ENCODE results near the gene EML6.

The EML6 gene

DNA sequence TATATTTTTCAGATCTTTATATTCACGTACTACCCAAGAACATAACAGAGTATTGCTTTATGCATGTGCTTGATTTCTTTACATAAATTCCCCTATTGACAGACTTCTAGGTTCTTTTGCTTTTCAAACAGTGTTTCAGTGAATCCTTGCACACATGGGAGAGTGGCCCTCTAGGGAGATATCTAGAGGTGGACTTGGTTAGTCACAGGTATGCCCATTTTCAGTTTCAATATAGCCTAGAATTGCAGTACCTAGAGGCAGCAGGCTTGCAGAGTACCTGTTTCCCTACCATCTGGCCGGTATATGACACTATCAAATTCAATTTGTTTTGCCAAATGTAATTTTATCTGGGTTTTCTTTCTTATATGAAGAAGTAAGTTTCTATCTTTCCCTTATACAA lies 36.8 kb downstream of the EML6 start:
- no peak for DNase-seq

DNA sequence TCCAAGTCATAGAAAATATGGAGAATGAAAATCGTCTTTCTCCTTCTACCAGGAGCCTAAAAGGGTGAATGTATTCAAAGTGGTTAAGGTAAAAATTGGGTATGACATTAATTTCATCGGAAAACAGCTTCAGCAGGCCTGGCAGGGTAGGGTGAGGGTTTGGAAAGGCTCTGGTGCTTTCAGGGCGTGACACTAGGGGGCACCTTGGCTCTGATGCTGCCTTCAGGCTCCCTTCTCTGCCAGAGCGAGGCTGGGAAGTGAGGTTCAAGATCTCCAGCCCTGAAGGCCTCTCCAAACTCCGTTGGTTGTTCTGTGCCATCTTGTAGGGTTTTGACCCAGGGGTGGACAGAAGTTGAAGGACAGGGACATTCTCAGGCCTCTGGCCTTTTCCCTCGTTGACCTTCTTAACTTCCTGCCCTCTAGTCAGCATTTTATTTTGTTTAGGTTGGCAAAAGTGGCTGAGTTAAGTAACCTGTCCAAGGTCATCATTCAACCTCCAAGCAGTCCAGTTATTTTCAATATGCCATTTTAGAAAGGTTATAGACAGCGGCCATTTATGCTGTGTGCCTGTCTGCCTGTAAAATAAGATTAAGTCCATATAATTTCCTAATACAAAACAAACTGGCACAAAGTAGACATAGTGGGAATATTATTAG lies 40.3 kb downstream of the EML6 start:
- peak in 1 of 2 donors; percentile 3 for DNase-seq

DNA sequence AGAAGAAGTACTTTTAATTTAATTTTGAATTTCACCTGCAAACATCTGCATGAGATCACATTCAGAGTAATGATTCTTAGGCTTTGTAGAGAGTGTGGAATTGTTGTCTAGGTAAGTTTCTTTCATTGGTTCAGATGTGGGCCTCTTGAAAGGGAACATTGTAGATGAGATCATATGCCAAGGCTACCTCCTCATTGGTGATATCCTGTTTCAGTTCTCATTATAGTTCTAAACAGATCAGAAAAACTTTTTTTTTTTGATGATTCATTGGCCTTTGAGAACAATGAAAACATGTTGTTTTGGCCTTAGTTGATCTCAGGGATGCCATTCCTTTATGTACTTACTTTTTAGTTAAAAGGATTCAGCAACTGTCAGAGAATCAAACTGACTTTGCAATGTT lies 44.5 kb downstream of the EML6 start:
- DNase-seq = no peak

DNA sequence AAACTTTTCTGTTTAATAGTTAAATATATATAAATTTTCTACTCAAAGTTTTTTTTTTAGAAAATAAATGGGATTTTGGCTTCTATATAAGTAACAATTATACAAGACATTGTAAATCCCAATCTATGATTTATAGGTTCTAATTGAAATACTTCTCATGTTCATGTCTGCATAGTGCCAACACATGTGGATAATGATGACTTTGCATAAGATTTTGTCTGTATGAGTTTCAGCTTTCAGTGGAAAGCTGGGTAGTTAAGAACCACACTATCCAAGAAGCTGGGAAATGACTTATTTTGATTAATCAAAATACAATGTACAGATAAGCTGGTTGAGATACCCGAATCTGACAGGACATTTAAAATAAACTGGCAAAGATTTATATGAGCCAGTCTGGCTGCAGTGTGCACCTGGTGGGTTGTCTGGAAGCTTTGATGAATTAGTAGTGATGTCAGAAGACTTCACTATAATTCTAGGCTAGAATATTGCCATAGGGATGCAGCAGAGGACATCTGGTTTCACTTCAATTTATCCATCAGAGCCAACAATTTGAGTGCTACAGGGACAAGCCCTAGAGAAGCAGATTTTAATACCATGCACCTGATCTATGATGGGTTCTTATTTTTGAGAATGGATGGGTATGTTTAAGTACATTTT lies 45.4 kb downstream of the EML6 start:
- no peak for DNase-seq

DNA sequence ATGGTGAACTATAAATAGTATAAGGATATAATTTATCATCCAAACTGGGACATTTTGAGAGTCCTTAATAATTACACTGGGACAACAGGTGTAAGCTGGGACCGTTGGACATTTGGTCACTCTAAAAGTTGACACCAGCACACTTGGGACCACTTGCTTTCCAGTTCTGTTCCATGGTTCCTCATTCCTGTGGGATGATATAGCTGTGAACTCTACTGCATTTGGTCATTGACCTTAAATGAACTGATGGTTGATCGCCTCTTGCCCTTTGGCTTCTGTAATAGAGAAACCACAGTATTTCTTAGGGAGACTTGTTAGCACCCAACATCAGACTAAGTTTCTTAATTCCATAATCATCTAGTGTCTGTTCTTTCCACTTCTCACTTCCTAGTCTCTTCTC lies 46.7 kb downstream of the EML6 start:
- DNase-seq = no peak

DNA sequence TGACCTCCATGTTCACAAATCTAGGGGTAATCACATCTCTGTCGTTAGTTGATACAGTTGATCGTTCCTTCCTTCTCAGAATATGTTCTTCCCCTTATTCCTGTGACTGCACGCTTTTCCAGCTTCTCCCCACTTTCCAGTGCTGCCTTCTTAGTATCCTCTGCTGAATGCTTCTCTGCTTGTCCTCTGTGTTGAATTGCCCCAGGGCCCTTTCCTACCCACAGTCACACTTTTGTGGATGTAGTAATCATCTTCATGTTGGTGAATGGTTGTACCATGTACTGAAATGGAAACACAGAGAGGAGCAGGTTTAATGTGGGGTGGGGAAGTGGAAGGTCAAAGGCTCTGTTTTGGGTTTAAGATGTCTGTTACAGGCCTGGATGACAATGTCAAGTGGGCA lies 47.2 kb downstream of the EML6 start:
- DNase-seq = no peak

DNA sequence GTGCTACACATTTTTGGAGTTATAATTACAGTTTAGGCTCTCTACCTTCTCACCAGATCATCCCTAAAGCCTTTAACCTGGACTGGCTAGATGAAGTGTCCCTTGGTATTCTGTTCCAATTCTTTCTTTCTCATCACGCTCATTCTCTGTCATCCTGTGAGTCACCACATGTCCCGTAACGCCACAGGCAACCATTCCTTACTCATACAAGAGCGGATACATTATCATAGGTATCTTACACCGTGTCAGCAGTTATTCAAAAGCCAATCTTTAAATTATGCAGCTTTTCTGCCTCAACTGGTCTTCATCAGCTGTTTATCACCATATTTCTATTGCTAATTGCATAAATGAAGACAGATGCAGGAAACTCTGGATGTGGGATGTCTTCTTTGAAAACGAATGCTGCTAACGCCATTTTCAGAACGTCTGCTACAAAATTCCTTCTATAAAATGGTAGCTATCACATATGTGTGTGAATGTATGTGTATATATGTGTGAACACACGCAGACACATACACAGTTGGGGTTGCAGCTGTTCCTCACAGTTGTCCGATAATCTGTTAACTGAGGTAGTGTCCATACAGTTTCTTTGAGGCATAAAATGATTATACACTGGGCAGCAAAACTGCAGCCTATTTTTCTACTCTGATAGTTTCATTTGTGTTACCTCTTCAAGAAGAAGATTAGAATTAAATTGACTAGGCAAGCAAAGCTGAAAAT lies 47.9 kb downstream of the EML6 start:
- DNase-seq = no peak

DNA sequence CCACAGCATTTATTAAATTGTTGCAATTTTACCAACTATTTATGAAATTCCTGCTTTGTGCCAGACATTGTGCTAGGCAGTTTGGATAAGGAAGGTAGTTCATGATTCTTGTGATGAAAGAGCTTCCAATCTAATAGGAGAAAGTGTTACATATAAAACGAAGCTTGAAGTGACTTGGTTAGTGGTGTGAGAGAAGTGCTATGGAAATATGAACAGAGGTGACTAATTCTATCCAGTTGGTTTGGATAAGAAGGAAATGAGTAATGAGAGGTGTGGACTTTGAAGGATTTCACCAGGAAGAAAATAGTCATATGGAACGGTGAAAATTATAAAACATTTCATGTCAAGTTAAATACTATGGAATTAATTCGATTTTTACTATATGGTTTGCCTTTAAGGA lies 48.6 kb downstream of the EML6 start:
- no peak for DNase-seq

DNA sequence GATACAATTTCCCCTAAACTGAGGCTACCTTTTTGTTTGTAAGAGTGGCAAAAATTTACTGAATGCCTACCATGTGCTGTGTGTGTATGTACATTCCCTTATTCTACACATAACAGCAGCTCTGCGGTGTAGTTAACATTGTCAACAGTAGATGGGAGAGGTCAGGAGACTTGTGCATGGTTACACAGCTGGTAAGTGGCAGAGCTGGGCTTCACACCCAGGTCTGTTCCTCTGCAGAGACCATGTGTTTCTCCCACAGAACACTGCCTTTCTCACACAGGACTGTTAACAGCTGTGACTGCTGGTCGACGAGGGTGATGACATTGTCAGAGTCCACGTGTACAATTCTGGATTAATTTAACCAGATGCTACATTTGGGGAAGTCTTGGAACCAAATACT lies 49.1 kb downstream of the EML6 start:
- no peak for DNase-seq

DNA sequence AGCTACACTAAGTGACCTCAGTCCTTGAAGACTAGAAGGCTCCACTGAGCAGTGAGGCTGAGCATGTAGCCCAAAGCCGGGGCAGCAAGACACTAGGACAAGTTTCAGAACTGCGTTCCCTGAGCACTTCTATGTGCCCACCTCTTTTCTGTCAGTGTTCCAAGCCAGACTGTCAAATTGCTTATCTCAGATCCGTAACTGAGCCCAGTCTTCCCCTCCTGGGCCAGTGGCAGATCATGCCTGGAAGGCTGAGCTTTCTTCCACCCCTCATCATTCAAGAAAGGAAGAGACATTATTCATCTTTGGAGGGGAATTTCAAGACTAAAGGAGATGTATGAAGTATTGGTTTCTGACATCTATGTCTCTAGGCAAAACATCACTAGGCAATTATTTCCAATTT lies 49.8 kb downstream of the EML6 start:
- no peak for DNase-seq

DNA sequence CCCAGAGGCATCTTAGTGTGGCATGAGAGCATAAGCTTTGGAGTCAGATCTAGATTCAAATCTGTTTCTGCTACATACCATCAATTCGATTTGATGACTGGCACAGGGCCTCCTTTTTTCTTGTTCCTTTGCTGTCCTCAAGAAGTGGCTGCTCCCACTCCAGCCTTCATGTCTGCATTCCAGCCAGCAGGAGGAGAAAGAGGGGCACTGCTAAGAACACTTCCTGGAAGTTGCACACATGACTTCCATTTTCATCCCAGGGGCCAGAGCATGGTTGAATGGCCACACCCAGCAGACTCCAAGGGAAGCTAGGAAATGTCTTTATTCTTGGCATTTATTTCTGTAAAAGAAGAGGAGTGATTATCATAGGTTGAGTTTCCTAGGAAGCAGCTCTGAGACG lies 50.4 kb downstream of the EML6 start:
- no peak for DNase-seq

DNA sequence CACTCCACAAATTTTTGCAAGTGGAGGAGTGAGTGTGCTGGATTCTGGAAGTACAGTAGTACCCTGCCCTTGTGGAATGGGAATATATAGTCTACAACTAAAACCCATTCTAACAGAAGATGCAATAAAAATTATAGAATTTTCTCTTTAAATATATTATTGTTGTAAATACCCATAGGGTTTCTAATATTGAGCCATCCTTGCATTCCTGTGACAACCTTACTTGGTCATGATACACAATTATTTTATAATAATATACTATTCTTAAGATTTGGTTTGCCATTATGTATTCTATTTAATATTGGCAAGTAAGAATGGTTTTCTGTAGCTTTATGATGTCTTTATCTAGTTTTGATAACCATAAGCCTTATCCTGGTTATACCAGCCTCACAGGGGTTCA lies 52.2 kb downstream of the EML6 start:
- DNase-seq = no peak

DNA sequence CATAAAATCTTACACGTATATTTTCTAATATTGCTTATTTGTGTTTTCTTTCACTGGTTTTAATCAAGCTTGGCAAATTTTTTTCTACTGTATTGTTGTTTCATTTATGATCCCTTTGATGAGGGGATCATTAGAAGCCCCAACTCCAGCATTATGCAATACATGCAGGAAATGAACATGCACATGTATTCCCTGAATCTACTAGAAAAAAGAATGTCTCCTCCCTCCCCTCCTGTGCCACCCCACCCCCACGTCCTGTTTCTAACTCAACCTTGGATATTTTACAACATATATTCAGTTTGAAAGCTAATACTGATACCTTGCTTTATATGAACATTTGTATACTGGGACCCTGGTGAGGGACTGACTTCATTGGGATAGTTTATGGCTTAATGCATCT lies 53.0 kb downstream of the EML6 start:
- no peak for DNase-seq

DNA sequence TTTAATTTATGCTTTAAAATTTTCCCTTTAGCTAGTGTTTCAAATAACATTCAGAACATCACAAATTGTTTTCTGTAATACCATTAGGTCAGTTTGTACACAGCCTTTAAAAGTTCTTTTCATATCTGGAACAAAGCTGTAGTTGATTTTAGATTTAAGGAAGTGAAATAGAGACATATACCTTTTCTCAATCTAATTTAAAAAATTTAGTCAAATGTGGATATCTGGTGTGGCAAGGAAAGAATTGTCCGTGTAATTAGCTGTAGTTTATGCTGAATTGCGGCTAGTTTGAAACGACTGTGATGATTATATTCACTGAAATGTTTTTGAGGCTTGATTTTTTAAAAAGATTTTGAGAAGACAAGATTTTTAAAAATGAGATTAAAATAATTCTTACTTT lies 59.9 kb downstream of the EML6 start:
- no peak for DNase-seq

DNA sequence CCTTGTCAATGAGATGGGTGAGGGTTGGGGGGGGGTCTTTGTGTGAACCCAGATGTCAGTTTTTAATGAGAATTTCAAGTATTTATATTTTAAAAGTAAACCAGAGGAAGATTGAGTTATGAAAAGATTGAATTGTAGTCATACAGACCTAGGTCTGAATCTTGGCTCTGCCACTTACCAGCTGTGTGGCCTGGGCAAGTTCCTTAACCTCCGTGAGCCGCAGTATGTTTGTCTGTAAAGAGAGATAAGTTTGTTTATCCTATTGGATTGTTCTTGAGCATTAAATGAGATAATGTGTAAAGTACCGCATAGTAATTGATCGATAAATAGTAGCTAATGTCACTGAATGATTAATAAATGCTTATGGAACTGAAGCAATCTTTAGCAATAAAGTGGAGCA lies 63.8 kb downstream of the EML6 start:
- DNase-seq = no peak

DNA sequence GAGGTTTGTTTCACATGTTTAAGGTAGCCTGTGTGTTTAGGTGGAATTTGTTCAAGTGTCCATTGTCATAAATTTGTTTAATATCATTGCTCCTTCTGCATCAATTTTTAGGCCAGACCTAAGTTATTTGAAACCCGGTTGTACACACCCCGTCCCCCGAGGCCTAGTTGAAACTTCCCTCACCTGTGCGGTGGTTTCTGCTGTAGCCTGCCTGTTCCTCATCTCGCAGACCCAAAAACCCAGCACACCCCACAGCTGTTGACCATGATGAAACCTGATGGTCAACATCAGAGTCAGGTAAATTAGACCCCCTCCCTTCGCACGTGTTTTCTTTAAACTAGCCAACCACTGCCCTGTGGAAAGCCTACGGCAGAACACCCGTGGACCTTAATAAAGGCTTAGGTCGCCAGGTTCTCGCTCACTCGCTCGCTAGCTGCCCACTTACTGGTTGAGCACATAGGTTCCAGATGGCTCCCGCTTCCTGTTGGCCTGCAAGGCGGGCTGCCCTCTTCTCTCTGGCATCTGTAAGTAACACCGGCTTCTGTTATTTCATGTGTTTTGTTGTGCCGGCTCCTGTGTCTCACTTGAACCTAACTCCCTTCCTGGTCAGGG lies 64.4 kb downstream of the EML6 start:
- DNase-seq = no peak

DNA sequence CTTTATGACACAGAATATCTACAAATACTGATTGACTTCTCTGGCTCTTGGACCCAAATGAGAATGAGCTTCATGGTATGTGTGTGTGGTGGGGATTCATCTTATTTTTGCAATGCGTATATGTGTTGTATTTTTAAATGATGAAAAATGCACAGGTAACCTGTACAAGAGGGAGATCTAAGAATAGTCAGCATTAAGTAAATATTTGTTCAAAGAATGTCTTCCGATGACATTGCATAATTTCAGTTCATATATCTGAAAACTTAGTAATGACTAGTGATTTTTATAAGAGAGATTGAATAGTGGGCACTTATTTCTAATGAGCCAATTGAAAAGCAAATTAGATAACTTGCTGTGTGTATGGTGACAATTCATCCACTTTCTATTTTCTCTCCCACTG lies 66.4 kb downstream of the EML6 start:
- DNase-seq = no peak

DNA sequence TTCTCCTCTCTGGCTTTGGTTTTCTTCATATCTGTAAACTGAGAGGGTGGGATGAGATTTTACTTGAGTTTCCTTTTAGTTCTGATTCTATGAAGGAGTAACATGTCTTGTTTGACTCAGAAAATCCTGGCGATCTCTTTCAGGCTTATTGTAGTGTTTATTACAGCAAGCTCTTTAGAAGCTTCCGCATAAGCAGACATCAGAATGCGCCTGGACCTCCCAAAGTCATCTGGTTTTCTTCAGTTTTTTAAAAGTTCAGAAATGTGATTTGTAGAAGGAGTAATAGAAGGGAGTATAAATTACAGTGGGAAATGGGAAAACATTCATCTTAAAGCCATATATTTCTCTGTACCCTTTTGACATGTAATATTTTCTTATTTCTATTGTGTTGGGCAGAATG lies 68.4 kb downstream of the EML6 start:
- DNase-seq = no peak

DNA sequence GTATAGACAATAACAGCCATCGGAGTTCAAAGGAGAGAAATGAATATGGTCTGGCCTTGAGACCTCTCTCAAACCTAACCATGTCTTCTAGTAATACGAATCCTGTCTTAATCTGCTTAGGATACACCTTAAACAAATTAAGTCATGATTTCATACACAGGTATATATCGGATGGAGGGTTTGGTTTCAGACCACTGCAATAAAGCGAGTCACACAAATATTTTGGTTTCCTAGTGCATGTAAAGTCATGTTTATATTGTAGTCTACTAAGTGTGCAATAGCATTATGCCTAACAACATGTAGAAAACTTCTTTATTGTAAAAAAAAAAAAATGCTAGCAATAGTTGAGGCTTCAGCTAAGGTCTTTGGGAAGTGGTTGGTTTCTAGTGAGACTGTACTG lies 73.8 kb downstream of the EML6 start:
- DNase-seq = no peak

DNA sequence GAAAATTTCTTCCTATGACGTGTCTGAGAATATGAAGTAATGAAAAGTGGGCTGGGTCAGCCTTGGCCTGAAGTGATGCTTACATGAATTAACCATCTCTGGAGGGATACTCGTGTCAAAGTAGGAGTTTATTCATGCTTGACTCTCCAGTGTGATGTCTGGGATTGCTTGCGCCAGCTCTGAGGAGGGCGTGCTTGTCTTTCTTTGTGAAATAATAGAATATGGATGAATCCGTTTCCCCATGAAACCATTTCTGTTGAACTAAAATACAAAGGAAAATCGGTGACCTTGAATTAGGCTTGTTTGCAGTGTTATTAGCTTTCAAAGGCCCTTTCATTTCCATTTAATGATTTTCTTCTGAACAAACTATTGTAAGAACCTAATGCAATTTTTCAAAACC lies 77.9 kb downstream of the EML6 start:
- DNase-seq = no peak

DNA sequence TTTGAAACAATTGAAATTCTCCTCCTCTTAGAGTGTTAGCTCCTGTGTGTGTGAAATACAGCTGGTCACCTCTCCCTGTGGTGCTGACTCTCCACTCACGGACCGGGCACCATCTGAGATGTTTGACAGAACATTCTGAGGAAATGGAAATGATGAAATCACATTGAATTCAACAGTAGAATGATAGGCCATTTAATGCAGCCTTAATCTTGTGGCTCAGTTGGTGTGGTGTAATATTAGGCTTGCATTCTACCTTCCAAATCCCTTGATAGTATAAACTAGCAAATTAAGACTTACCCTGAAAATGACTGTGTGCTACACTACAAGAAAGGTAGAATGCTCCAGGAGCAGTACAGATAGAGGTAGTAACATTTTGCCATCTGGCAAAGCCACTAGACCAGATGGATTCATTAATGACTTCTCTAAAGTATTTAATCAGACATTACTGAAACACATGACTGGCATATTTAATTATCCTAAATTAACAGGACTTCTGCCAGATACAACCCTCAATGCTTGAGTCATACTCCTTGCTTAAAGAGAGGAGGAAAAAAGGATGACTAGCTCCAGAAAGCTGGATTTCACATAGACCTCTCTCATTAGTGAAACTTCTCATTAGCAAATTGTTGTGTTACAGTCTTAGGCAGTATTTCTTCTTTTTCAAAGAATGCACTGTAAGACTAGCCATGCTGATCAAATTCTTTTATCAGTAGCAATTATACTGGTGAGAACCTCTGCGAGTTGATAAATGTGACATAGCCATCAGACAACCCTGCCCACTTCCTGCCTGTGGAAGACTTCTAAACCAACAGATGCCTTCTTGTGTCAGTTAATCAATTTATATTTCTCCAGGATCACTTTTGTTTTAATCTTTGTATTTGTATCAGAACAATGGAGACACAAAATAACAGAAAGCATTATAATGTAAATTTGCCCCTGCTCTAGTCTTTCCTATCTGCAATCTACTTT lies 80.6 kb downstream of the EML6 start:
- no peak for DNase-seq

DNA sequence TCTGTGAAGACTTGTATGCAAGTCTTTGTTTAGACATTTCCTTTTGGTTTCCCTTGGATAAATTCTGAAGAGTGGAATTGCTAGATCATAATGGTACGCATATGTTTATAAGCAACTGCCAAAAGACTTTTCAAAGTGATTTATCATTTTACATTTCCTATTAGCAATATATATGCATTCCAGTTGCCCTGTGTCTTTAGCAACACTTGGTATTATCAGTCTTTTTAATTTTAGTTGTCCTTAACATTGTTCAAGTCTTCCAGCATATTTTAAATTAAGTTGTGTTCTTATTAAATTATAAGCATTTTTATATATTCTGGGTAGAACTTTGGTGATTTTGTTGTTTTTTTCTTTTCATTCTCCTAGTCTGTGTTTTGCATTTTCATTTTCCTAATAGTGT lies 81.8 kb downstream of the EML6 start:
- no peak for DNase-seq

DNA sequence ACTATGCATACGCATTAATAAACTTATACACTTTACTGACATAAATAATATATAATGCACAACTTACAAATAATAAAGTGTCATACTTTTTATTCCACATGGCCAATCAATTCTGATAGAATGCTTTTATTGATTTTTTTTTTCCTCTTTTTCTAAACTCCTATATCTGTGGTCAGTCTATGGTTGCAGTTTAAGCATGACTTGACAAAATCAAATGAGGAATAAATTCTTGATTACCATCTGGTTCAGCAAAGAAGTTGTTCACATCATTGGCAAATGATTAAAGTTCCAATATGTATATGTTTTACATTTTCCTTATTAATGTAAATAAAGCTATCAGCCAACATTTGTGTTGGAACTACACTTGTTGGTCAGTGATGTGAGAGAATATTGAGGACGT lies 83.5 kb downstream of the EML6 start:
- DNase-seq = no peak

Measured in activated CD4-positive, alpha-beta T cell treated with anti-CD3 and anti-CD28 coated beads for 4 hours (primary cell).